ENCODE results near the gene MCM9. TPM values are rescaled to one million over a fixed set of nuclear protein-coding genes. Genes with fewer than 3 reads are reported as not detected.

The MCM9 gene
- total RNA-seq, 1 donor from 2014 or later, result 5.5 TPM

- intact Hi-C loops (cut with micrococcal nuclease), result no loop called here
- no peaks in the 10 kb centered on the region for H3K4me1 ChIP-seq
- H3K27ac ChIP-seq (replicated peaks), result no peak overlapping the region
- no peak for DNase-seq
- H3K9me3 ChIP-seq (replicated peaks), result no peaks in the 10 kb centered on the region
- no peaks in the 10 kb centered on the region for H3K27me3 ChIP-seq (ENCODE audit: low read depth)
- TF ChIP-seq, protein P1, sequence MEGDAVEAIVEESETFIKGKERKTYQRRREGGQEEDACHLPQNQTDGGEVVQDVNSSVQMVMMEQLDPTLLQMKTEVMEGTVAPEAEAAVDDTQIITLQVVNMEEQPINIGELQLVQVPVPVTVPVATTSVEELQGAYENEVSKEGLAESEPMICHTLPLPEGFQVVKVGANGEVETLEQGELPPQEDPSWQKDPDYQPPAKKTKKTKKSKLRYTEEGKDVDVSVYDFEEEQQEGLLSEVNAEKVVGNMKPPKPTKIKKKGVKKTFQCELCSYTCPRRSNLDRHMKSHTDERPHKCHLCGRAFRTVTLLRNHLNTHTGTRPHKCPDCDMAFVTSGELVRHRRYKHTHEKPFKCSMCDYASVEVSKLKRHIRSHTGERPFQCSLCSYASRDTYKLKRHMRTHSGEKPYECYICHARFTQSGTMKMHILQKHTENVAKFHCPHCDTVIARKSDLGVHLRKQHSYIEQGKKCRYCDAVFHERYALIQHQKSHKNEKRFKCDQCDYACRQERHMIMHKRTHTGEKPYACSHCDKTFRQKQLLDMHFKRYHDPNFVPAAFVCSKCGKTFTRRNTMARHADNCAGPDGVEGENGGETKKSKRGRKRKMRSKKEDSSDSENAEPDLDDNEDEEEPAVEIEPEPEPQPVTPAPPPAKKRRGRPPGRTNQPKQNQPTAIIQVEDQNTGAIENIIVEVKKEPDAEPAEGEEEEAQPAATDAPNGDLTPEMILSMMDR (IDR thresholded peaks at IDR 0.05; ENCODE audit: borderline replicate concordance), result no peak
- no peaks in the 10 kb centered on the region for H3K36me3 ChIP-seq
- H3K4me3 ChIP-seq, result no peak overlapping the region
Measured at GRCh38 chr6:118808793-118809638, 125.9 kb downstream of the MCM9 start.

DNA sequence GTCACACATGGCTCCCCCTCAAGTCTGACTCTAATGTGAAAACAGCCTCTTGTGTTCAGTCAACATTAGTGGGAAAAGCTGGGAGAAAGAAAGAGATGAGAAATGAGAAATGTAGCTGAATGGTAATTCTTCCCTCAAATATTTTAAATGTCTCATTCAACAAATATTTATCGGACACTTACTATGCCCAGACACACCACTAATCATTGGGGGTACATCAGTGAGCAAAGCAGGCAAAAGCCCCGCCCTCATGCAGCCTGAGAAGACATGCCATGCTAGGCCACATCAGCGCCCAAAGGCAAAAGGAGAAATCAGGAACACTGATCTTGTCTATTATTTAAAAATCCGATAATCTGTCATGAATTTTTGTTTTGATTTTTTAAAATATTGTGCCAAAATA, 130.9 kb downstream of the MCM9 start:
- no peaks in the 10 kb centered on the region for H3K9me3 ChIP-seq (replicated peaks)
- intact Hi-C loops (cut with micrococcal nuclease), result no loop called here
- no peak overlapping the region for H3K4me3 ChIP-seq
- no peak overlapping the region for H3K27ac ChIP-seq (replicated peaks)
- TF ChIP-seq, protein P1 (IDR thresholded peaks at IDR 0.05; ENCODE audit: borderline replicate concordance), result no peak
- peaks cover 5% of the 10 kb centered on the region for H3K4me1 ChIP-seq
- H3K27me3 ChIP-seq (ENCODE audit: low read depth), result no peaks in the 10 kb centered on the region
- DNase-seq, result no peak
- no peaks in the 10 kb centered on the region for H3K36me3 ChIP-seq

- intact Hi-C loops (cut with micrococcal nuclease), result no loop called here
Measured at GRCh38 chr6:118801257-118801656, 133.7 kb downstream of the MCM9 start.

GRCh38 chr6:118800394-118801071, 134.4 kb downstream of the MCM9 start:
- H3K4me3 ChIP-seq, result peak overlapping the region; percentile 18
- TF ChIP-seq, protein P1 (IDR thresholded peaks at IDR 0.05; ENCODE audit: borderline replicate concordance), result peak; percentile 90
- no peak overlapping the region for H3K27ac ChIP-seq (replicated peaks)
- peaks cover 5% of the 10 kb centered on the region for H3K4me1 ChIP-seq
- H3K9me3 ChIP-seq (replicated peaks), result no peaks in the 10 kb centered on the region
- H3K36me3 ChIP-seq, result no peaks in the 10 kb centered on the region
- intact Hi-C loops (cut with micrococcal nuclease), result no loop called here
- H3K27me3 ChIP-seq (ENCODE audit: low read depth), result no peaks in the 10 kb centered on the region
- DNase-seq, result peak; percentile 61

More at GRCh38 chr6:118801257-118801656, 133.7 kb downstream of the MCM9 start:
- H3K27ac ChIP-seq (replicated peaks), result no peak overlapping the region
- no peaks in the 10 kb centered on the region for H3K9me3 ChIP-seq (replicated peaks)
- H3K4me1 ChIP-seq, result peaks cover 5% of the 10 kb centered on the region
- DNase-seq, result no peak
- H3K36me3 ChIP-seq, result no peaks in the 10 kb centered on the region
- H3K27me3 ChIP-seq (ENCODE audit: low read depth), result no peaks in the 10 kb centered on the region
- TF ChIP-seq, protein P1 (IDR thresholded peaks at IDR 0.05; ENCODE audit: borderline replicate concordance), result no peak
- no peak overlapping the region for H3K4me3 ChIP-seq

DNA sequence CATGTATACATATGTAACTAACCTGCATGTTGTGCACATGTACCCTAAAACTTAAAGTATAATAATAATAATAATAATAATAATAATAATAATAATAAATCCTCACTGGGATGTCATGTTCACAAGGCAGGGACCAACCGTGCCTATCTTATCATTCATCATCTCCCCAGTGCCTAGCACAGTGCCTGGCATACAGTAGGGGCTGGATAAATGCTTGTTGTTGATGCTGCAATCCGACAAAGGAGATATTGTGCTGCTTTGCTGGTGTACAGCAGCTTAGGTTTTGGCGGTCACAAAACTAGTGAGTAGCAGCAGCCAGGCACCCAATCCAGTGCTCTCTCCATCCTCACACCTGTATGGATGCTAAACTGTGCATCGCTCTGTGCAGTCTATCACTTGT, 135.1 kb downstream of the MCM9 start:
- no peak for DNase-seq
- no peak overlapping the region for H3K27ac ChIP-seq (replicated peaks)
- no peaks in the 10 kb centered on the region for H3K36me3 ChIP-seq
- no peak overlapping the region for H3K4me3 ChIP-seq
- TF ChIP-seq, protein P1 (IDR thresholded peaks at IDR 0.05; ENCODE audit: borderline replicate concordance), result no peak
- H3K9me3 ChIP-seq (replicated peaks), result no peaks in the 10 kb centered on the region
- intact Hi-C loops (cut with micrococcal nuclease), result no loop called here
- H3K4me1 ChIP-seq, result peaks cover 5% of the 10 kb centered on the region
- H3K27me3 ChIP-seq (ENCODE audit: low read depth), result no peaks in the 10 kb centered on the region

All from left ventricle myocardium inferior (tissue), 1 donor.